NT2/D1 (cell line): Measurements from ENCODE around the gene ACTA2.

Experiments
- DNase-seq: peaks from one replicate; pipeline ENCODE4 v3.0.0-alpha.2; 2011; ENCODE audit warnings: low read depth, low spot score
- H3K27me3 ChIP-seq: 2 replicates; pipeline ENCODE4 v1.6.0; 2011; ENCODE audit warnings: mild to moderate bottlenecking; ENCODE audit not compliant: insufficient read length, insufficient read depth
- H3K36me3 ChIP-seq: 2 replicates; pipeline ENCODE4 v1.6.1; 2011; ENCODE audit warnings: mild to moderate bottlenecking, low read length, mixed read lengths; ENCODE audit not compliant: insufficient read depth, insufficient read length
- H3K4me1 ChIP-seq: 2 replicates; pipeline ENCODE4 v1.5.1; 2011; ENCODE audit not compliant: insufficient read depth, insufficient read length
- H3K4me3 ChIP-seq: 2 replicates; pipeline ENCODE4 v1.5.1; 2011; ENCODE audit warnings: low read depth; ENCODE audit not compliant: insufficient read length
- H3K9ac ChIP-seq: 2 replicates; pipeline ENCODE4 v1.6.0; 2011; ENCODE audit warnings: low read depth; ENCODE audit not compliant: insufficient read length
- H3K9me3 ChIP-seq: 2 replicates; pipeline ENCODE4 v1.5.1; 2011; ENCODE audit warnings: mild to moderate bottlenecking, low read length; ENCODE audit not compliant: insufficient read depth
- SUZ12 ChIP-seq: IDR thresholded peaks from 2 replicates; pipeline ENCODE4 v1.6.1; 2011; ENCODE audit not compliant: insufficient read length, insufficient read depth; ENCODE audit errors: extremely low read depth
- YY1 ChIP-seq: IDR thresholded peaks from 2 replicates; pipeline ENCODE4 v1.6.1; 2011; ENCODE audit not compliant: insufficient read length, insufficient read depth
- ZNF274 ChIP-seq: IDR thresholded peaks from 2 replicates; pipeline ENCODE4 v1.6.1; 2011; ENCODE audit warnings: mild to moderate bottlenecking, low read depth, low read length

ACTA2 gene

GRCh38 chr10:88954458-88955083 is 2.0 kb upstream of the ACTA2 start:
- no peaks in the 10 kb centered on the region for H3K27me3 ChIP-seq
- no peaks in the 10 kb centered on the region for H3K9me3 ChIP-seq
- no peaks in the 10 kb centered on the region for H3K4me1 ChIP-seq
- no peak for TF ChIP-seq SUZ12
- no peak for TF ChIP-seq ZNF274
- TF ChIP-seq YY1 = no peak
- no peak for DNase-seq
- H3K9ac ChIP-seq = no peak overlapping the region
- H3K4me3 ChIP-seq = no peak overlapping the region
- no peaks in the 10 kb centered on the region for H3K36me3 ChIP-seq

- H3K9ac ChIP-seq = no peak overlapping the region
- no peak for DNase-seq
- no peaks in the 10 kb centered on the region for H3K27me3 ChIP-seq
- H3K9me3 ChIP-seq = no peaks in the 10 kb centered on the region
- no peak overlapping the region for H3K4me3 ChIP-seq
- no peaks in the 10 kb centered on the region for H3K36me3 ChIP-seq
- TF ChIP-seq ZNF274 (no peak), SUZ12 (no peak), YY1 (no peak)
- no peaks in the 10 kb centered on the region for H3K4me1 ChIP-seq
Measured at GRCh38 chr10:88953662-88954061, 1.1 kb upstream of the ACTA2 start.

- H3K4me1 ChIP-seq = no peaks in the 10 kb centered on the region
Measured at GRCh38 chr10:88949912-88950837, 2.4 kb downstream of the ACTA2 start.

GRCh38 chr10:88949051-88949450 is 3.5 kb downstream of the ACTA2 start:
- Histone ChIP-seq H3K9me3 (no peaks in the 10 kb centered on the region), H3K36me3 (no peaks in the 10 kb centered on the region), H3K9ac (no peak overlapping the region), H3K4me3 (no peak overlapping the region), H3K4me1 (no peaks in the 10 kb centered on the region), H3K27me3 (no peaks in the 10 kb centered on the region)
- no peak for DNase-seq
- TF ChIP-seq ZNF274 (no peak), YY1 (no peak)

More at GRCh38 chr10:88949912-88950837, 2.4 kb downstream of the ACTA2 start:
- Histone ChIP-seq H3K9me3 (no peaks in the 10 kb centered on the region), H3K27me3 (no peaks in the 10 kb centered on the region), H3K36me3 (no peaks in the 10 kb centered on the region), H3K4me3 (no peak overlapping the region), H3K9ac (no peak overlapping the region)
- TF ChIP-seq ZNF274 (no peak), YY1 (no peak), SUZ12 (no peak)
- DNase-seq = no peak

- Histone ChIP-seq H3K4me3 (no peak overlapping the region), H3K36me3 (no peaks in the 10 kb centered on the region), H3K4me1 (no peaks in the 10 kb centered on the region), H3K9ac (no peak overlapping the region), H3K9me3 (no peaks in the 10 kb centered on the region), H3K27me3 (no peaks in the 10 kb centered on the region)
- no peak for DNase-seq
- TF ChIP-seq SUZ12 (no peak), ZNF274 (no peak), YY1 (no peak)
Measured at GRCh38 chr10:88946965-88947590, 5.5 kb downstream of the ACTA2 start.

GRCh38 chr10:88946200-88946599 is 6.4 kb downstream of the ACTA2 start:
- H3K9ac ChIP-seq = no peak overlapping the region

GRCh38 chr10:88944813-88945212 is 7.8 kb downstream of the ACTA2 start:
- no peaks in the 10 kb centered on the region for H3K36me3 ChIP-seq
- TF ChIP-seq ZNF274 (no peak), YY1 (no peak), SUZ12 (no peak)
- 0 out of 2 replicates have a peak, but pooled peaks cover 8% of the 10 kb centered on the region for H3K9me3 ChIP-seq
- no peak overlapping the region for H3K4me3 ChIP-seq
- DNase-seq = no peak
- no peaks in the 10 kb centered on the region for H3K4me1 ChIP-seq
- H3K27me3 ChIP-seq = no peaks in the 10 kb centered on the region
- no peak overlapping the region for H3K9ac ChIP-seq

More at GRCh38 chr10:88946200-88946599, 6.4 kb downstream of the ACTA2 start:
- no peak for TF ChIP-seq SUZ12
- TF ChIP-seq YY1 = no peak
- TF ChIP-seq ZNF274 = no peak
- H3K4me3 ChIP-seq = no peak overlapping the region
- H3K4me1 ChIP-seq = no peaks in the 10 kb centered on the region
- H3K36me3 ChIP-seq = no peaks in the 10 kb centered on the region
- DNase-seq = no peak
- no peaks in the 10 kb centered on the region for H3K27me3 ChIP-seq
- no peaks in the 10 kb centered on the region for H3K9me3 ChIP-seq
